ENCODE results near the gene RALGDS.

RALGDS gene

GRCh38 chr9:133108794-133109641, 12.0 kb downstream of the RALGDS start:
- in situ Hi-C loops (cut with MboI; ENCODE audit: low sequenced_read_pairs): no loop called here

DNA sequence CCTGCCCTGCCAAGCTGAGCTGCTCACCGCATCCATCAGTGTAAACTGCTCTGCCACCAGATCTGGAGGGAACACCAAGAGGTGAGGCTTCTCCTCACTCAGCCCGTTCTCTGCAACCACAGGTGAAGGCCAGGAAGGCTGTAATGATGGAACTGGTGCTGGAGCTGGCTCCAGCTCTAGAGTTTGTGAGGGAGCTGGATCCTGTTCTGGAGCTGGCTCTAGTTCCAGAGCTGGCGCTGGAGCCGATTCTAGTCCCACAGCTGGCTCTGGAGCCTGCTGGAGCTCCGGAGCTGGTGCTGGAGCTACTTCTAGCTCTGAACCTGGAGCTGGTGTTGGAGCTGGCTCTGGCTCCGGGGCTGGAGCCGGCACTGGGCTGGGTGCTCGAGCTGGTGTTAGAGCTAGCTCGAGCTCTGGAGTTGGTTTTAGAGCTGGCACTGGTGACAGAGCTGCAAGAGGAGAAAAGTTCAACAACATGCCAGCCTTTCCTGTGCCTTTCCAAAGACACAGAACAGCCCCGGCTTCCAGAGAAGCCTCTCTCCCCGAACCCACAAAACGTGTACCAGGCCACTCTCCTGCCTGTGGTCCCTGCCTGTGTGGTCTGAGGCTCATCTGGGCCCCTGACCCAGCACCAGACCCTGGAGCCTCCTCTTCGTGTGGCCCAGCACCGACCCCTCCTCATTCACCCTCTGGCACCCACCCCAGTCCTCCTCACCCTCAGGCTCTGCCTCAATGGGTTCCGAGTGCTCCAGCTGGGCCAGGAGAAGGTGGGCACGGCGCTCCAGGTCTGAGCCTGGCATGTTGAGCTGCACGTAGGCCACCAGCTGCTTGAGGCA, 12.9 kb downstream of the RALGDS start:
- in situ Hi-C loops (cut with MboI; ENCODE audit: low sequenced_read_pairs): no loop called here

- in situ Hi-C loops (cut with MboI; ENCODE audit: low sequenced_read_pairs): no loop called here
Measured at GRCh38 chr9:133107245-133107722, 13.8 kb downstream of the RALGDS start.

DNA sequence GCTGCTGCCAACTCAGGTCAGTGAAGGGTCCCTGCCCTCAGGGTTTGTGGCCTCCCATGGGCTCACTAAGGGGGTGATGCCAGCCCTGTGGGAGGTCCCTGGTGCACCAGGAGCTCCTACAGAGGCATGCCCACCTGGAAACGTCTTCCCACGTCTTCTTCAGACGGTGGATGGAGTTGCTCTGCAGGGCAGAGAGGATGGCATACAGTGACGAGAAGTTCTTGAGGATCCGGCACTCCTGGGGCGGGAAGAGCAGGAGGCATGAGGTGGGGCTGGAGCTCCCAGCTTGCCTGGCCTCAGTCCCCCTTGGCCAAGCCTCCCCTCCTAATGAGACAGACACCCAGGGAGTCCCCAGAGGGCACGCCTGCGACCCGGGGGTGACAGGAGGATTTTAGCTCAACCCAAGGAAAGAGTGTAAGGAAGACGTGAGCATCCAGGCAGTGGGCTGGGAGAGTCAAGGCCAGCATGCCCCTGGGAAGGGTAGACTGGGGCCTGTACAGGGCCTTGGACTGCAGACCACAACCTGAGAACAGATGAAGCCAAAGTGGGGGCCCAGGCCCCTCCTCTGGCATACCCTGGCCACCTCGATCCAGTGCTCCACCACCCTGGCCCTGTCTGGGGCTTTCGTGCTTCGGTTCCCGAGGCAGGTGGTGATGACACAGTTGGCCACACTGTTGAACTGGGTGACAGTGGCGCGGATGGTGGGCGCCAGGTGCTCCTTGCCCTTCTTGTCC, 14.4 kb downstream of the RALGDS start:
- in situ Hi-C loops (cut with MboI; ENCODE audit: low sequenced_read_pairs): no loop called here

DNA sequence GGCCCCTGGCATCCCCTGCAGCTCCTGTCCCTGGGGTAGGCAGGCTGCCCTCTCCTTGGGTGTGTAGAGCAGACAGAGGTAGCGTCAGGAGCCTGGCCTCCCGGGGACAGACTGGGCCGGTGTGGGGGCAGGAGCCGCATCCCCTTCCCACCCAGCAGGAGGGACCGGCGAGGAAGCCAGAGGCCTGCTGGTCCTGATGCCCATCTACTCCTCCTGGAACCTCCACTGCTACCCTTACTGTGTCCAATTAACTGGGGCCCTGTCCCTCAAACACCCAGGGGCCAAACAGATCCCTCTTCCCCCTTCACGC, 15.6 kb downstream of the RALGDS start:
- in situ Hi-C loops (cut with MboI; ENCODE audit: low sequenced_read_pairs): no loop called here

- in situ Hi-C loops (cut with MboI; ENCODE audit: low sequenced_read_pairs): no loop called here
Measured at GRCh38 chr9:133104718-133105460, 16.2 kb downstream of the RALGDS start.

DNA sequence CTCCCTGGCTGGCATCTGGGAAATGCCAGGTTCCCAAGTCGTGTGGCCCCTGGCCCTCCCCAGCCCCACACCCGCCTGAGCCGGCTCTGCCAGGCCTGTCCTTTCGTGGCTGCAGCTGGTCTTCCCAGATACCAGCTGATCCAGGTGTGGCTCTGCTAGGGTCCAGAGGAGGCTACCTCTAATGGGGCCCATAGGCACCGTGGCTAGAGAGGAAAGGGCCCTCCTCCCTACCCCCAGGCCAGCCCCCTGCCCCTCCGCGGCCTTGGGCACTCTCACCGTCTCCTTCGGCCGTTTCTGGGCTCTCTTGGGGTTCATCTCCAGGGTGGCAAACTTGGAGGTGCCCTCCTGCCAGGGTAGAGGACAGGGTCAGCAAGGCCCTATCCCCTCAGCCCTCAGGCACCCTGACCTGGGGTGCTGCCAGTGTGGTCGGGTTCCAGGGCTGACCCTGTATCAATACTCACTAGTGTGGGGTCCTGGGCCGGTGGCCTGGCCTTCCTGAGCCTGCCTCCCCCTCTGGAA, 17.0 kb downstream of the RALGDS start:
- in situ Hi-C loops (cut with MboI; ENCODE audit: low sequenced_read_pairs): no loop called here

GRCh38 chr9:133103183-133103986, 17.7 kb downstream of the RALGDS start:
- in situ Hi-C loops (cut with MboI; ENCODE audit: low sequenced_read_pairs): no loop called here

GRCh38 chr9:133102190-133103021, 18.6 kb downstream of the RALGDS start:
- in situ Hi-C loops (cut with MboI; ENCODE audit: low sequenced_read_pairs): no loop called here

- in situ Hi-C loops (cut with MboI; ENCODE audit: low sequenced_read_pairs): no loop called here
Measured at GRCh38 chr9:133101356-133102189, 19.5 kb downstream of the RALGDS start.

DNA sequence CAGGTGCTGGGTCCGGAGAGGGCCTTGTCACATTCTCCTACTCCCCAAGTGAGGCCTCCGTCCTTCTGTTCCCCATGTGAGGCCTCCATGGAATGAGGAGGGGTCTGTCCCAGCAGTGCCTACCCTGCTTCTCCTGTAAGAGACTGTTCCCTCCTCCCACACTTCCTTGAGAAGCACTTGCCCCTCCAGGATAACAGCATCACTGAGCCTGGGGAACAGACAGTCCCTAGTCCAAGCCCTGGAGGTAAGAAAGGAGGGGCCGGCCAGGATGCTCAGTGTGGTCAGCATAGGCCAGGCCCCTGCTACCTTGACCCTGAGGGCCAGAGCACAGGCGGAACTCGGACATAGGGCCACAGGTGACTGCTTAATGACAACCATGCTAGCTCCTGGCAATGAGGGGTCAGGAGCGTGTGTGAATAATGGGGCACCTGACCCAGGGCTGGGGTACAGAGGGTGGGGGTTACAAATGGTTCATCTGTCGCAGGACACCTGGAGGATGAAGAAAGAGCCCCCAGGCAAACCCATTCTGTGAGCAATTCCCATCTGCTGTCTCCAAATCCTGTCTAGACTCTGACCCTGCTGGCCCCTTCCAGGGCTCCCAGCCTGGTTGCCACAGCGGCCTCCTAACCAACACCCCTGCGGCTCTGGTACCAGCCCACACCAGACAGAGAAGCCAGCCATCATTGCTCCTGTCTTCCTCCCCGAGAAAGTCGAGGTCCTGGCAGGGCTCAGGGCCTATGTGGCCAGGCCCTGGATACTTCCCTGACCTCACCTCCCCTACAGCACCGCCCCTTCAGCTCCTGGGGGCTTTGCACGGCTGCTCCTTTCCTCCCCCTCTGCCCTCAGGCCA, 20.3 kb downstream of the RALGDS start:
- in situ Hi-C loops (cut with MboI; ENCODE audit: low sequenced_read_pairs): no loop called here

DNA sequence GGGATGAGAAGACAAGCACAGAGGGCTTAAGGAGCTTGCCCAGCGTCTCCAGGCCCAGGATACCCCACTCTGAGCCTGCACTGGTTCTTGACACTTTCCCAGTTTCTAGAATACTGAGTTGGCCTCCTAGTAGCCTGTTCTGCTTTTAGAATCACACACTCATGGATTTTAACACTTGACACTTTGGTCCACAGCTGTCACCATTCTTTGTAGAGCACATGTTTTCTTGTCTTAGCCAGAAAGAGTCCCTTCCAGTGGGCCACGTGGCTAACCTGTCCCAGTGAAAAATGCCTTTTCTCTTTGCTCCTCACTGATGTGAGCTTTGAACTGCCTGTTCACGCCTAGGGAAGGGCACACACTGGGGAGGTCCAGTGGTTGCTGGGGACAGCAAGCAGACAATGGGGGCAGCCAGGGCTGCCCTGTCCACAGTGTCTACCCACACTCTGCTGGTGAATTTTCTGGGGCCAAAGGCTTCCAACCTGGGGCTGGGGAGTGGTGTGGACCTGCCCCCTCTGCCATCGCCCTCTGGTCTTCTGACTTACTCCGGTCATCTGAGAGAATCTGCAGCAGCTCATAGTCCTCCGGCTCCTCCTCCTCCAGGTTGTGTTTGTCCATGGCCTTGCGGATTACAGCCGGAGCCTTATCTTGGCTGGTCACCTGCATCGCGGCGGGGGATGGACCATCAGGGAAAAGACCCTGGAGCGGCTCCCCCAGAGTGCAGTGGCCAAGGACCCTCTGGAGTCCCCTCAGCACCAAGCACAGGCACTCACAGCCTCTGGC, 21.1 kb downstream of the RALGDS start:
- in situ Hi-C loops (cut with MboI; ENCODE audit: low sequenced_read_pairs): no loop called here

DNA sequence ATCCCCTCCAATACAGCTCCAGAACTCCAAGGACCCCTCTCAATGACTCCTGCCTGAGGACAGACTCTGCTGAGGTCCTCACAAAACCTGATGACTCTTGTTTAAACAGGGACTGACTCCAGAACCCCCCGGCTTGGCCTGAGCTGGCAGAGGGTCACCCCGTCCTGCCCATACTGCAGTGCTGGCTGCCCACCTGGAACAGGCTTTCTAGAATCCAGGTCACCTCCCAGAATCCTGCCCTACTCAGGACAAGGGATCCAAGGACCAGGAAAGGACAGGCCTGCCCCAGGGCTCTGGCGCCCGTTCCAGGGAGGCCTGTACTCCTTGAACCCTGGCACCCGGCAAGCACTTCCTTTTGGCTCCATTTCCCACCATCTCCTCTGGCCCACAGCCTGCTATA, 22.2 kb downstream of the RALGDS start:
- in situ Hi-C loops (cut with MboI; ENCODE audit: low sequenced_read_pairs): no loop called here

DNA sequence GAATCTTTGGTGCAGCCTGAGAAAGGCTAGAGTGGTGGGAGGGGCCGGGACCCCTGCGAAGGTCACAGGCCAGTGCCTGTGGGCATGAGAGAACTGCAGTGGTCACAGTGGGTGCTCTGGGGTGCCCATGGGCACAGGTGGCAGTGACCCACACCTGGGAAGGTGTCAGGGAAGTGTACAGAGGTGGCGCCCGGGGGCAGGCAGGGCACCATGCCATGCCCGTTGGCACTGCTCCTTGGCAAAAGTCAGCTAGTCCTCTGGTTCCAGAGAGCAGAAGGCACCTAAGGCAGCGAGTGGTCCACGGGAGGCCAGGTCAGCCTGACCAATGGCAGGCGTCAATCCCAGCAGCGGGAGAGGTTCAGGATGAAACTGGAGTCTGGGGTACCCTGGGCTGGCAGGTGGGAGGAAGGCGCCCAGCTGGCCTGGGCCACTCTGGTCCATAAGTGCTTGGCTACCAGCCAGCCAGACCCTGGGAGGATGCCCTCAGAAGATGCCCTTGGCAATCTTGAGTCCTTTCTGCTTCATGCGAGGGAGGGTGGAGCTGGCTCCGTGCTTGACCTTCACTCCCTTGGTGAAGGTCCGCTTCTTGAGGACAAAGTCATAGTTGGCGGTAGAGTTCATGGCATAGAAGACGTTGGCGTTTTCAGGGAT, 22.8 kb downstream of the RALGDS start:
- in situ Hi-C loops (cut with MboI; ENCODE audit: low sequenced_read_pairs): no loop called here

GRCh38 chr9:133094842-133095393, 26.1 kb downstream of the RALGDS start:
- in situ Hi-C loops (cut with MboI; ENCODE audit: low sequenced_read_pairs): no loop called here

Data from HL-60/S4 treated with retinoic acid at 250 ng/mL for 4 days and 3 days (cell line).